H7 (cell line): ENCODE data around the gene CDK5RAP3. TPM values are rescaled to one million over a fixed set of nuclear protein-coding genes. Genes with fewer than 3 reads are reported as not detected.
A peak's percentile ranks its signal among the peaks of the same experiment; 100 is the strongest.

Experiments
- DNase-seq: peaks from one replicate; pipeline ENCODE4 v3.0.0; 2012
- H3K27me3 ChIP-seq: 2 replicates; pipeline ENCODE4 v1.6.0; 2011; ENCODE audit warnings: mild to moderate bottlenecking, low read length; ENCODE audit not compliant: control insufficient read depth, insufficient read depth
- H3K36me3 ChIP-seq: replicated peaks from 2 replicates; pipeline ENCODE4 v1.5.1; 2011; ENCODE audit warnings: low read length; ENCODE audit not compliant: control insufficient read depth, insufficient read depth
- H3K4me3 ChIP-seq: 2 replicates; pipeline ENCODE4 v1.5.1; 2011; ENCODE audit warnings: low read depth, mild to moderate bottlenecking, control low read depth, low read length, moderate library complexity; ENCODE audit not compliant: insufficient read depth
- total RNA-seq: library from RNA; depleted of rRNA; stranded (reverse); fragments of >200 nt; shearing (Covaris generic); gene quantifications from 2 replicates; pipeline ENCODE4 v1.2.3, GENCODE V29; 2014; rRNA removed

Gene CDK5RAP3
- total RNA-seq, 1 experiment from 2014 or later, result 63.9 TPM

DNA sequence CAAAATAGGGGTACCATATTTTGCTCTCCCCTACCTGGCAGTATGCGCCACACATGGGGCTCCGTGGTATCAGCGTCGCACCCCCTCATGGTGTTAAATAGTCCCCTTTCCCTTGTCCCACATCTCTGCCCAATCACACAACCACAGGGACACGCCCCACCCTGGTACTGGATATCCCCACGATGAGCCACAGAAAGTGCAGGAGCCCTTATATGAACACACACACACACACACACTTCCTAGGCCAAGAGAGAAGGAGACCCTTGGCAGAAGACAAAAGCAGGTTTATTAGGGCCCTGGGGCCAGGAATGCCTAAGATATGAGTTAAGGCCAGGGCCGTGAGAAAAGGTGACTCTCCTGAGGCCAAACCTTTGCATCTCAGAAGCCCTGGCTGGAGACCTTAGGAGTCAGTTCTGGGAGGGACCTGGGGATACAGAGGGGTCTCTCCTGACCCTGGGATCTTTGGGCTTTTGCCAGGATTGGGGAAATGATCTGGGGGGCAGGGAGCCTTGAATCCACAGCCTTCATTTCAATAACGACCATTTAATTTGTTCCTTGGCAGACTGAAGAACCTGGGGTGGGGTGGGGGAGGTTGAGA is 55.1 kb downstream of the CDK5RAP3 start:
- Histone ChIP-seq H3K4me3 (no peak overlapping the region; the same call in 1 of the 2 replicates), H3K27me3 (peaks cover 22% of the 10 kb centered on the region), H3K36me3 (no peaks in the 10 kb centered on the region)
- DNase-seq, result no peak

DNA sequence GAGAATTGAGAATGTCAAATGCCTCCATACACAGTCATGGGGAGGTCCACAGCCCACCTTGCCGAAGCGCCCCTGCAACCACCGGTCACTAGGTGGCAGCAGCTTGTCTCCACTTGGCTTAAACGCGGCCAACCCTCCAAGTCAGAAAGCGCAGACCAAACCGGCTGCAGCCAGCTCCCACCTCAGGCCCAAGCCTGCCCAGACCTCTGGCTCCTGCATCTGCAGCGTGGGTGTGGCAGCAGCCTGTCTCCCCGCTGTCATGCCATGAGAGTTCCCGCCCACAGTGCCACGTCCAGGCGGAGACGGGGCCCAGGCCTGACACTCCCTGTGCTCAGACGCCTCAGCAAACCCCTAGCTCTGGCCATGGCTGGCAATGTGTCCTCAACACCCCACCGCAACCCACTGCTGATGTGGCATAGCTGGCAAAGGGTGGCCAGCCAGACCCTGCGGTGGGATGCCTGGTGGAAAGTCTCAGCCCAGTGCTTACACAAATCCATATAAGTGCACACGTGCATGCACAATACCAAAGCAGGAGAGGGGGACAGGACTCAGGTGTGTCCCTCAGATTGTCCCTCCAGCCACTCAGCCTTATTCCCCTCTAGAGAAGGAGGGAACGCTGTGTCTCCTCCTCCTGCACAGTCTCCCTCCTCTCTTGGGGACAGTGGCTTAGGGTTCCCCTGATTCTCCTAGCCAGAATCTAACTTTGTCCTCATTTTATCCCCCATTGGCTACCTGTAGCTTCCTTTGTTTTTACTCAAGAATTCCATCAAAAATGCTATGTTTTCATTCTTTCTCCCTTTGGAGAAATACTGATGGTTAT is 55.8 kb downstream of the CDK5RAP3 start:
- H3K36me3 ChIP-seq, result no peaks in the 10 kb centered on the region
- H3K4me3 ChIP-seq, result no peak overlapping the region
- H3K27me3 ChIP-seq, result peaks cover 23% of the 10 kb centered on the region
- DNase-seq, result peak; percentile 92

DNA sequence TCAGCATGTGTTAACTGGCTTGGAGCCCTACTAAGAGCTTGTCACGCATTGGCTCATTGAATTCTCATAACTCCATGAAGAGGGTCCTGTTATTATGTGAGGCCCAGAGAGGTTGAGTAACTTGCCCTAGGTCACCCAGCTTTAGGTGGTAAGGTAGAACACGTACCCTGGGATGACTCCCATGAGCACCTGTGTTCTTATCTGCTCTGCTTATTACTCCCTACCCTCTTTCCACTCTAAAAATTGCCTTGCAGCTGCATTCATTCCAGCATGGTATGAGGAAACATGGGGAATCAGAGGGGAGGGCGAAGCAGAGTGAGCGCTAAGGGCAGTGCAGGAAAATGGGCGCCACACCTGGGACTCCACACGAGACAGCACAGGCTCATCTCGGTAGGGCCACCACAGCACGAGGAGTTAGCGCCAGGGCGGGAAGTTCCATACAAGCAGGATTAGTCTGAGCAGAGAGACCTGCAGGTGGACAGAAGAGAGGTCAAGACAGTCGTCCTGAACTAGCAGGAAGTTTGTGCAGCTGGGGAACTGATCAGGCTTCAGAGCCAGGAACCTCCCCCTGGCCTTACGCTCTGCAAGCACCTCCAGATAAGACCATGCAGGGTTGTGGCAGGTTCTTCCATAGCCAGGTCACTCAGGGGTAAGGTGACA is 56.5 kb downstream of the CDK5RAP3 start:
- H3K27me3 ChIP-seq, result peaks cover 27% of the 10 kb centered on the region
- H3K4me3 ChIP-seq, result no peak overlapping the region
- no peaks in the 10 kb centered on the region for H3K36me3 ChIP-seq
- no peak for DNase-seq

DNA sequence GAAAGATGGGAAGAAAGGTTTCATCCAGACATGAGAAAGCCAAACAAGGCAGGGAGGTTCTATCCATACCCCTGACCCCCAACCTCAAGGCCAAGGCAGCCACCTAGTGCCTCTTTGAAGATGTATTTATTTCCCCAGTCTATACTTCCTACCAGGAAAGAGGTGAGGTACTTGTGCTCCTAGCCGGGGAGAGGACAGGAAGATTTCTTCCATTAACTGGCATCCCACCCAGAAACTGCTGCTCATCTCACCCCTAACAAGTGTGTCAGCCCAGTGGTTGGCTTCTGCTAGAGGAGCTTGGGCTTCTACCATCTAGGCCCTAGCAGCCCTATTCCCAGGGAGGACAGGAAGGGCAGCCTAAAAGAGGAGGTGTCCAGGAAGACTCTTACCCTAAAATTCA is 57.8 kb downstream of the CDK5RAP3 start:
- H3K27me3 ChIP-seq, result peaks cover 24% of the 10 kb centered on the region
- no peak for DNase-seq
- no peaks in the 10 kb centered on the region for H3K36me3 ChIP-seq
- H3K4me3 ChIP-seq, result no peak overlapping the region

DNA sequence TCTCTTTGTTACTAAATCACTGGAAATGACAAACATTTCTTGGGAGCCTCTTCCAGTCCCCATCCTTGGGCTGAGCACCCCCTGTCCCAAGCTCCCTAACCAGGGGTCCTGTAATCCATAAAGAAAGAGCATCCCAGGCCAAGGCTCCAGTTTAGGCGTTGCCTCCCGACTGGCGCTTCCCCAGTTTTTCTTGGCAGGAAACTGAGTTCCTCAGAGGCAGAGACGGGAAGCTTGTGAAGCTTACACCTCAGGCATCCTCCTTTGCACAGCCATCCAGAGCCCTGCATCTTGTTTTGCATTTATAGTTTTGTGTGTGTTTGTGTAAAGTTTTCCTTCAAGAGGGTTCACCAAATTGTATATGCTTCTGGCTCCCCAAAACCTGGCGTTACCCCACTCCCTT is 59.6 kb downstream of the CDK5RAP3 start:
- Histone ChIP-seq H3K36me3 (no peaks in the 10 kb centered on the region), H3K4me3 (no peak overlapping the region), H3K27me3 (peaks cover 12% of the 10 kb centered on the region)
- DNase-seq, result no peak

Other genes starting within 250 kb of the CDK5RAP3 start
- gene TBX21, start 237.9 kb upstream of the CDK5RAP3 start, total RNA-seq, result not detected in 2 replicates
- 11.3 and 21.8 TPM in 2 replicates for gene OSBPL7, start 149.3 kb upstream of the CDK5RAP3 start, total RNA-seq
- gene MRPL10, start 139.6 kb upstream of the CDK5RAP3 start, total RNA-seq, result 138 and 156 TPM in 2 replicates
- gene LRRC46, start 139.4 kb upstream of the CDK5RAP3 start, total RNA-seq, result 0.21 and 0.30 TPM in 2 replicates
- gene SCRN2, start 129.8 kb upstream of the CDK5RAP3 start, total RNA-seq, result 35.5 and 48.6 TPM in 2 replicates
- 0.07 and 0.10 TPM in 2 replicates for gene SP6, start 120.0 kb upstream of the CDK5RAP3 start, total RNA-seq
- 2.7 and 3.2 TPM in 2 replicates for gene SP2, start 74.9 kb upstream of the CDK5RAP3 start, total RNA-seq
- gene PNPO, start 29.5 kb upstream of the CDK5RAP3 start, total RNA-seq, result 8.9 and 12.9 TPM in 2 replicates
- gene PRR15L, start 13.2 kb upstream of the CDK5RAP3 start, total RNA-seq, result 0.10 TPM in 1 of 2 replicates, not detected in the other
- not detected in 2 replicates for gene COPZ2, start 66.7 kb downstream of the CDK5RAP3 start, total RNA-seq
- 89.5 and 114 TPM in 2 replicates for gene NFE2L1, start 77.2 kb downstream of the CDK5RAP3 start, total RNA-seq
- gene CBX1, start 130.4 kb downstream of the CDK5RAP3 start, total RNA-seq, result 126 and 153 TPM in 2 replicates
- gene SNX11, start 136.7 kb downstream of the CDK5RAP3 start, total RNA-seq, result 16.0 and 17.4 TPM in 2 replicates